ENCODE measurements around the gene LMNTD2. TPM values are rescaled to one million over a fixed set of nuclear protein-coding genes. Genes with fewer than 3 reads are reported as not detected.

LMNTD2 gene
- total RNA-seq: 2.1 TPM

GRCh38 chr11:560305-561147, at the start of gene LMNTD2, which contains the start of gene RASSF7:
LMNTD2 (minus strand) TSS chr11:560738; CDS start chr11:560716, 22 bp downstream.
RASSF7 (plus strand) TSS chr11:560970; CDS start chr11:561769, 799 bp downstream.
- Histone ChIP-seq H3K27me3 (ENCODE audit: insufficient read depth, low read length) (peaks cover 8% of the 10 kb centered on the region), H3K9me3 (ENCODE audit: low read depth, low read length) (no peaks in the 10 kb centered on the region), H3K4me1 (ENCODE audit: insufficient read depth, low read length) (peaks cover 19% of the 10 kb centered on the region), H3K4me3 (ENCODE audit: low read length) (peak within 1 kb of the TSS; percentile 73)

- Histone ChIP-seq H3K4me3 (ENCODE audit: low read length) (no peak overlapping the region), H3K27me3 (ENCODE audit: insufficient read depth, low read length) (no peaks in the 10 kb centered on the region), H3K4me1 (ENCODE audit: insufficient read depth, low read length) (peaks cover 13% of the 10 kb centered on the region), H3K9me3 (ENCODE audit: low read depth, low read length) (no peaks in the 10 kb centered on the region)
Measured at GRCh38 chr11:609341-609811, 48.8 kb upstream of the LMNTD2 start.

GRCh38 chr11:608791-609251, 48.3 kb upstream of the LMNTD2 start:
- Histone ChIP-seq H3K9me3 (ENCODE audit: low read depth, low read length) (no peaks in the 10 kb centered on the region), H3K4me1 (ENCODE audit: insufficient read depth, low read length) (peaks cover 7% of the 10 kb centered on the region), H3K27me3 (ENCODE audit: insufficient read depth, low read length) (no peaks in the 10 kb centered on the region), H3K4me3 (ENCODE audit: low read length) (no peak overlapping the region)

GRCh38 chr11:607971-608659, 47.6 kb upstream of the LMNTD2 start:
- Histone ChIP-seq H3K27me3 (ENCODE audit: insufficient read depth, low read length) (no peaks in the 10 kb centered on the region), H3K9me3 (ENCODE audit: low read depth, low read length) (no peaks in the 10 kb centered on the region), H3K4me1 (ENCODE audit: insufficient read depth, low read length) (peaks cover 3% of the 10 kb centered on the region), H3K4me3 (ENCODE audit: low read length) (no peak overlapping the region)

GRCh38 chr11:607020-607780, 46.7 kb upstream of the LMNTD2 start:
- H3K4me1 ChIP-seq (ENCODE audit: insufficient read depth, low read length): no peaks in the 10 kb centered on the region
- no peak overlapping the region for H3K4me3 ChIP-seq (ENCODE audit: low read length)
- H3K9me3 ChIP-seq (ENCODE audit: low read depth, low read length): no peaks in the 10 kb centered on the region
- H3K27me3 ChIP-seq (ENCODE audit: insufficient read depth, low read length): no peaks in the 10 kb centered on the region

- Histone ChIP-seq H3K4me3 (ENCODE audit: low read length) (no peak overlapping the region), H3K9me3 (ENCODE audit: low read depth, low read length) (no peaks in the 10 kb centered on the region), H3K27me3 (ENCODE audit: insufficient read depth, low read length) (no peaks in the 10 kb centered on the region), H3K4me1 (ENCODE audit: insufficient read depth, low read length) (no peaks in the 10 kb centered on the region)
Measured at GRCh38 chr11:606245-606644, 45.7 kb upstream of the LMNTD2 start.

- no peaks in the 10 kb centered on the region for H3K9me3 ChIP-seq (ENCODE audit: low read depth, low read length)
- no peaks in the 10 kb centered on the region for H3K27me3 ChIP-seq (ENCODE audit: insufficient read depth, low read length)
- H3K4me1 ChIP-seq (ENCODE audit: insufficient read depth, low read length): no peaks in the 10 kb centered on the region
- H3K4me3 ChIP-seq (ENCODE audit: low read length): no peak overlapping the region
Measured at GRCh38 chr11:605286-606129, 45.0 kb upstream of the LMNTD2 start.

- no peaks in the 10 kb centered on the region for H3K27me3 ChIP-seq (ENCODE audit: insufficient read depth, low read length)
- no peaks in the 10 kb centered on the region for H3K9me3 ChIP-seq (ENCODE audit: low read depth, low read length)
- no peak overlapping the region for H3K4me3 ChIP-seq (ENCODE audit: low read length)
- no peaks in the 10 kb centered on the region for H3K4me1 ChIP-seq (ENCODE audit: insufficient read depth, low read length)
Measured at GRCh38 chr11:603154-603553, 42.6 kb upstream of the LMNTD2 start.

- H3K4me1 ChIP-seq (ENCODE audit: insufficient read depth, low read length): no peaks in the 10 kb centered on the region
- H3K4me3 ChIP-seq (ENCODE audit: low read length): no peak overlapping the region
- H3K9me3 ChIP-seq (ENCODE audit: low read depth, low read length): no peaks in the 10 kb centered on the region
- no peaks in the 10 kb centered on the region for H3K27me3 ChIP-seq (ENCODE audit: insufficient read depth, low read length)
Measured at GRCh38 chr11:601573-602245, 41.2 kb upstream of the LMNTD2 start.

GRCh38 chr11:598005-598680, 37.6 kb upstream of the LMNTD2 start:
- Histone ChIP-seq H3K9me3 (ENCODE audit: low read depth, low read length) (no peaks in the 10 kb centered on the region), H3K4me1 (ENCODE audit: insufficient read depth, low read length) (no peaks in the 10 kb centered on the region), H3K27me3 (ENCODE audit: insufficient read depth, low read length) (no peaks in the 10 kb centered on the region), H3K4me3 (ENCODE audit: low read length) (no peak overlapping the region)

- no peaks in the 10 kb centered on the region for H3K27me3 ChIP-seq (ENCODE audit: insufficient read depth, low read length)
- no peaks in the 10 kb centered on the region for H3K4me1 ChIP-seq (ENCODE audit: insufficient read depth, low read length)
- no peaks in the 10 kb centered on the region for H3K9me3 ChIP-seq (ENCODE audit: low read depth, low read length)
- no peak overlapping the region for H3K4me3 ChIP-seq (ENCODE audit: low read length)
Measured at GRCh38 chr11:597166-597725, 36.7 kb upstream of the LMNTD2 start.

- Histone ChIP-seq H3K9me3 (ENCODE audit: low read depth, low read length) (no peaks in the 10 kb centered on the region), H3K4me3 (ENCODE audit: low read length) (no peak overlapping the region), H3K27me3 (ENCODE audit: insufficient read depth, low read length) (no peaks in the 10 kb centered on the region), H3K4me1 (ENCODE audit: insufficient read depth, low read length) (no peaks in the 10 kb centered on the region)
Measured at GRCh38 chr11:596374-596773, 35.8 kb upstream of the LMNTD2 start.

GRCh38 chr11:595400-595799, 34.9 kb upstream of the LMNTD2 start:
- no peak overlapping the region for H3K4me3 ChIP-seq (ENCODE audit: low read length)
- H3K27me3 ChIP-seq (ENCODE audit: insufficient read depth, low read length): no peaks in the 10 kb centered on the region
- H3K9me3 ChIP-seq (ENCODE audit: low read depth, low read length): no peaks in the 10 kb centered on the region
- H3K4me1 ChIP-seq (ENCODE audit: insufficient read depth, low read length): no peaks in the 10 kb centered on the region

Data from mononuclear cell (primary cell).